ENCODE measurements around the gene CBX5.
"Not testable (repeated sequence)": the region's sequence is repeated elsewhere in the genome, so short reads cannot be mapped to it uniquely, and the experiment has no call there.

Gene CBX5

DNA sequence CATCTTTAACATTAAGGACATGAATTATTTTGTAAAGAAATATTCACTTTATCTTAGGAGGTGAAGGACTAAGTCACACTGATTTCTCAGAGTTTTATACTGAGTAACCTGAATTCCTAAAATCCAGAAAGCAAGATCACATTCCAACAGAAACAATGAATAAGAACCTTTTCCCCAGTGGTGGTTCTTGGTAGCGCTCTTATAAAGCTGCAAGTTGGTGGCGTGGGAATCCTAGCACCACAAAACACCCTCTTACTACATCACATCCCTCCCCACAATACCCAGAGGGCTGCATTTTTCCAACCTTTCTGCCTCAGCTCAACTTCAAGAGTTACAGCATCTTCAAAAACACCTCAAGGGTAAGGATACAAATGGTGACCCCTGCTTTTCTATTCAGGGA is 47.1 kb downstream of the CBX5 start:
- no peak for TF ChIP-seq EZH2phosphoT487 (IDR thresholded peaks at IDR 0.05; ENCODE audit: low read depth)
- TF ChIP-seq, protein P1, sequence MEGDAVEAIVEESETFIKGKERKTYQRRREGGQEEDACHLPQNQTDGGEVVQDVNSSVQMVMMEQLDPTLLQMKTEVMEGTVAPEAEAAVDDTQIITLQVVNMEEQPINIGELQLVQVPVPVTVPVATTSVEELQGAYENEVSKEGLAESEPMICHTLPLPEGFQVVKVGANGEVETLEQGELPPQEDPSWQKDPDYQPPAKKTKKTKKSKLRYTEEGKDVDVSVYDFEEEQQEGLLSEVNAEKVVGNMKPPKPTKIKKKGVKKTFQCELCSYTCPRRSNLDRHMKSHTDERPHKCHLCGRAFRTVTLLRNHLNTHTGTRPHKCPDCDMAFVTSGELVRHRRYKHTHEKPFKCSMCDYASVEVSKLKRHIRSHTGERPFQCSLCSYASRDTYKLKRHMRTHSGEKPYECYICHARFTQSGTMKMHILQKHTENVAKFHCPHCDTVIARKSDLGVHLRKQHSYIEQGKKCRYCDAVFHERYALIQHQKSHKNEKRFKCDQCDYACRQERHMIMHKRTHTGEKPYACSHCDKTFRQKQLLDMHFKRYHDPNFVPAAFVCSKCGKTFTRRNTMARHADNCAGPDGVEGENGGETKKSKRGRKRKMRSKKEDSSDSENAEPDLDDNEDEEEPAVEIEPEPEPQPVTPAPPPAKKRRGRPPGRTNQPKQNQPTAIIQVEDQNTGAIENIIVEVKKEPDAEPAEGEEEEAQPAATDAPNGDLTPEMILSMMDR (IDR thresholded peaks at IDR 0.05; ENCODE audit: low read depth, low read length): no peak

DNA sequence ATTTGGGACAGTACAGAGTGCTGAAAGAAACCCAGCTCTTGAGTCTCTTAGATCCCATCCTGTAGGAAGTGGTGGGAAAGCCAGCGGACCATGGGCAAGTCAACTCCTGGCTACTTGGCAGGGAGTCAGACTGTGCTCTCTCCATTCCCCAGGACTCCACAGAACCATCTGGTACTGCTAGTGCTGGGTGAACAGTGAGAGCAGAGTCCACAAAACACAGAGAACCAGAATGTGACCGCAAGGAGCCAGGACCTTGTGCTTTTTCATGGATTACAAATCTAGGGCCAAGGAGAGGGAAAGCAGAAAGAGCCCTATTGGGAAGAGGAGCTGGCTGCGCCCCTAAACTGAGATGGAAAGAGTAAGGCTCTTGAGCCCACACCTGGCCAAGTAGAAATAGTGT is 48.7 kb downstream of the CBX5 start:
- not testable (repeated sequence) for H3K27me3 ChIP-seq (ENCODE audit: low read depth, low read length); H3K9ac ChIP-seq (ENCODE audit: low read length); H3K4me3 ChIP-seq (ENCODE audit: low read length); H3K79me2 ChIP-seq (ENCODE audit: low read length); H4K20me1 ChIP-seq (ENCODE audit: insufficient read depth, low read length); H3K27ac ChIP-seq (ENCODE audit: low read length); H3K9me3 ChIP-seq (ENCODE audit: insufficient read depth, low read length); H3K4me2 ChIP-seq (ENCODE audit: low read length); H2AFZ ChIP-seq (ENCODE audit: low read depth, low read length)
- Histone ChIP-seq H3K4me1 (ENCODE audit: low read length) (peaks cover 10% of the 10 kb centered on the region), H3K36me3 (replicated peaks; ENCODE audit: low read depth, low read length) (peaks cover 24% of the 10 kb centered on the region)

More for the DNA sequence above, 47.1 kb downstream of the CBX5 start:
- H3K4me1 ChIP-seq (ENCODE audit: low read length): peaks cover 10% of the 10 kb centered on the region
- H3K9ac ChIP-seq (ENCODE audit: low read length): no peak overlapping the region
- no peak overlapping the region for H2AFZ ChIP-seq (ENCODE audit: low read depth, low read length)
- peaks cover 32% of the 10 kb centered on the region for H3K36me3 ChIP-seq (replicated peaks; ENCODE audit: low read depth, low read length)
- no peak overlapping the region for H3K4me2 ChIP-seq (ENCODE audit: low read length)
- H3K9me3 ChIP-seq (ENCODE audit: insufficient read depth, low read length): no peaks in the 10 kb centered on the region
- no peak overlapping the region for H3K4me3 ChIP-seq (ENCODE audit: low read length)
- H3K27me3 ChIP-seq (ENCODE audit: low read depth, low read length): no peaks in the 10 kb centered on the region
- no peak overlapping the region for H3K27ac ChIP-seq (ENCODE audit: low read length)
- H3K79me2 ChIP-seq (ENCODE audit: low read length): no peaks in the 10 kb centered on the region
- H4K20me1 ChIP-seq (ENCODE audit: insufficient read depth, low read length): no peaks in the 10 kb centered on the region

DNA sequence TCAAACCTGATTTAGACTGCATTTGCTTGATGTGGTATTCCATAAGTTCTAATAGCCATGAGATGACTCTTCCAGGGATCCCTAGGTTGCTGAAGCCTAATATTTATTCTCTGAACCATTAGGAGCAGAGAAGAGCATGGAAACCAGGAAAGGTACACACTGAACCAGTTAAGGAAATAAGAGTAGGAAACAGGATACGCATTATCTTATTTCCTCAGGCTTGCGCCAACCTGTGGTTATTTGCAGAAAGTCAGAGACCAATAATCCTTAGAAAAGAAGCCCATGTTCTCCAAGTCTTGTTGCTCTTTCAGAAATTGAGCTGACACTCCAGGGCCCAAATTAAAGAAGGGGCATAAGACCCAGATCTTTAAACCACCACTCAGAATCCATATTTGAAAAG is 49.4 kb downstream of the CBX5 start:
- H3K36me3 ChIP-seq (replicated peaks; ENCODE audit: low read depth, low read length): peaks cover 19% of the 10 kb centered on the region
- peaks cover 10% of the 10 kb centered on the region for H3K4me1 ChIP-seq (ENCODE audit: low read length)
- H3K4me3 ChIP-seq (ENCODE audit: low read length): no peak overlapping the region
- no peak overlapping the region for H3K27ac ChIP-seq (ENCODE audit: low read length)
- H3K4me2 ChIP-seq (ENCODE audit: low read length): no peak overlapping the region
- no peaks in the 10 kb centered on the region for H3K79me2 ChIP-seq (ENCODE audit: low read length)
- H4K20me1 ChIP-seq (ENCODE audit: insufficient read depth, low read length): no peaks in the 10 kb centered on the region
- no peaks in the 10 kb centered on the region for H3K9me3 ChIP-seq (ENCODE audit: insufficient read depth, low read length)
- H3K9ac ChIP-seq (ENCODE audit: low read length): no peak overlapping the region
- no peak overlapping the region for H2AFZ ChIP-seq (ENCODE audit: low read depth, low read length)
- no peaks in the 10 kb centered on the region for H3K27me3 ChIP-seq (ENCODE audit: low read depth, low read length)
- TF ChIP-seq, protein P1 (IDR thresholded peaks at IDR 0.05; ENCODE audit: low read depth, low read length): no peak
- no peak for TF ChIP-seq EZH2phosphoT487 (IDR thresholded peaks at IDR 0.05; ENCODE audit: low read depth)

DNA sequence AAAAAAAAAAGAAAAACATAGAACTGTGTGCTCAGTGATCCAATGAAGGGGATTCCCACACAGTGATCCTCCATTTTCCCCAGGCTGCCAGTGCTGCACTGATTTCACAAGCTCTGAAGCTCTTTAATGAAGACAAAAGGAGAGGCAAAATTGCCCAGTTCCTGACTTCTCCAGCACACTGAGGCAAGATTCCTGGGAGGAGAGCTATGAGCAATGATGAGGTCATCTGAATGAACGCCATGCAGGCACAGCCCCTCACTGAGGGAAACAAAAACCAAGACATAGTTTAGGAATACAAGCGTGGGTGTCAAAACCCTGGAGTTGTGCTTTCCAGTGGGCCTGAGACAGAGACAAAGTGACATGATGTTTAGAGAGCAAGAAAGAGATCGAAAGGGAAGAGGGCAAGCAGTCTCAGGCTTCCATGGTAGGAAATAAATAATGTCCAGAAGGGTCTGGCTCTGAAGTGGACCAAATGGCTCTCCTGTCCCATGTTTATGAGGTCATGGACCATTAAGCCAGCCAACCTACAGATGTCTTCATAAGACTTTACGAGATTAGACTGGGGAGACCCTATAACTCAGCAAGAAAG is 50.2 kb downstream of the CBX5 start:
- Histone ChIP-seq H3K9ac (ENCODE audit: low read length) (no peak overlapping the region), H3K79me2 (ENCODE audit: low read length) (no peaks in the 10 kb centered on the region), H4K20me1 (ENCODE audit: insufficient read depth, low read length) (no peaks in the 10 kb centered on the region), H3K9me3 (ENCODE audit: insufficient read depth, low read length) (no peaks in the 10 kb centered on the region), H3K27ac (ENCODE audit: low read length) (no peak overlapping the region), H3K27me3 (ENCODE audit: low read depth, low read length) (no peaks in the 10 kb centered on the region), H3K4me2 (ENCODE audit: low read length) (peak overlapping the region; percentile 11; the same call in 1 of the 2 replicates), H3K4me3 (ENCODE audit: low read length) (no peak overlapping the region), H2AFZ (ENCODE audit: low read depth, low read length) (no peak overlapping the region), H3K4me1 (ENCODE audit: low read length) (peaks cover 10% of the 10 kb centered on the region), H3K36me3 (replicated peaks; ENCODE audit: low read depth, low read length) (peaks cover 19% of the 10 kb centered on the region)
- TF ChIP-seq, protein P1 (IDR thresholded peaks at IDR 0.05; ENCODE audit: low read depth, low read length): no peak
